Keratinocyte (primary cell): Measurements from ENCODE around the gene CFAP299. TPM values are rescaled to one million over a fixed set of nuclear protein-coding genes. Genes with fewer than 3 reads are reported as not detected.

Source experiments
- DNase-seq: peaks from one replicate; pipeline ENCODE4 v3.0.0-alpha.2; 2011; ENCODE audit warnings: low read depth, missing footprints, low spot score
- FAIRE-seq: peaks from 2 replicates; lab custom pipeline; 2011; peaks lifted over from hg19 to GRCh38; lab: Jason Lieb, UNC
- H2AFZ ChIP-seq: 2 replicates; pipeline ENCODE4 v1.6.0; 2012; ENCODE audit warnings: low read length, control low read depth, inconsistent platforms; ENCODE audit not compliant: control insufficient read depth
- H3K27ac ChIP-seq: 2 replicates; pipeline ENCODE4 v1.5.1; 2011; ENCODE audit warnings: low read length; ENCODE audit not compliant: control insufficient read depth, insufficient read depth
- H3K27me3 ChIP-seq: 3 replicates; pipeline ENCODE4 v1.6.0; 2011; ENCODE audit warnings: low read length; ENCODE audit not compliant: control insufficient read depth, insufficient read depth; ENCODE audit errors: extremely low read depth
- H3K36me3 ChIP-seq, 2 experiments: 2 replicates in 1 of 2; 3 replicates in 1 of 2; pipeline ENCODE4 v1.5.1; 2011; ENCODE audit warnings: low read length in 2 of 2, mild to moderate bottlenecking in 1 of 2; ENCODE audit not compliant: control insufficient read depth in 2 of 2, insufficient read depth in 2 of 2; ENCODE audit errors: extremely low read depth in 1 of 2
- H3K4me1 ChIP-seq: 3 replicates; pipeline ENCODE4 v1.5.1; 2011; ENCODE audit warnings: low read length; ENCODE audit not compliant: control insufficient read depth, insufficient read depth; ENCODE audit errors: extremely low read depth
- H3K4me2 ChIP-seq: 3 replicates; pipeline ENCODE4 v1.6.0; 2011; ENCODE audit warnings: low read depth, low read length; ENCODE audit not compliant: control insufficient read depth, insufficient read depth; ENCODE audit errors: extremely low read depth
- H3K4me3 ChIP-seq, 3 experiments: fragments of 200-600 bp in 1 of 3; sonication (generic) in 1 of 3; 2 replicates in 2 of 3; 3 replicates in 1 of 3; pipeline ENCODE4 v1.5.1; 2011 to 2016; ENCODE audit warnings: low read length in 3 of 3, mild to moderate bottlenecking in 3 of 3, control low read depth in 2 of 3, inconsistent platforms in 1 of 3, low read depth in 1 of 3, mixed read lengths in 1 of 3, mixed run types in 1 of 3, moderate library complexity in 1 of 3; ENCODE audit not compliant: control insufficient read depth in 2 of 3, insufficient read depth in 2 of 3; ENCODE audit errors: extremely low read depth in 1 of 3
- H3K79me2 ChIP-seq: 2 replicates; pipeline ENCODE4 v1.6.0; 2012; ENCODE audit warnings: low read length; ENCODE audit not compliant: control insufficient read depth, insufficient read depth
- H3K9ac ChIP-seq: 3 replicates; pipeline ENCODE4 v1.6.0; 2011; ENCODE audit warnings: low read length; ENCODE audit not compliant: control insufficient read depth, insufficient read depth; ENCODE audit errors: extremely low read depth
- H3K9me1 ChIP-seq: 3 replicates; pipeline ENCODE4 v1.6.0; 2011; ENCODE audit warnings: low read length; ENCODE audit not compliant: control insufficient read depth, insufficient read depth; ENCODE audit errors: extremely low read depth
- H3K9me3 ChIP-seq: 2 replicates; pipeline ENCODE4 v1.5.1; 2012; ENCODE audit warnings: low read depth, low read length; ENCODE audit not compliant: control insufficient read depth
- H4K20me1 ChIP-seq: 3 replicates; pipeline ENCODE4 v1.6.0; 2011; ENCODE audit warnings: low read length; ENCODE audit not compliant: control insufficient read depth, insufficient read depth; ENCODE audit errors: extremely low read depth
- EZH2 ChIP-seq: IDR thresholded peaks from one replicate; pipeline ENCODE4 v1.6.1; 2012; ENCODE audit warnings: inconsistent platforms, mild to moderate bottlenecking, low read length, moderate library complexity
- dilution Hi-C: fragments of 300-500 bp; cut with MboI; formaldehyde crosslinking; loops from one replicate; pipeline ENCODE4 v1.7.0; 2020; ENCODE audit warnings: low sequenced_read_pairs; ENCODE audit not compliant: extremely low pct_ligation_motif_present
- polyA plus RNA-seq, 5 experiments: library from polyadenylated mRNA; depleted of rRNA in 3 of 5; stranded (reverse) in 3 of 5; stranded (forward) in 1 of 5; unstranded in 1 of 5; fragments of >200 nt; gene quantifications; 1 replicate in 1 of 5; 2 replicates in 3 of 5; 3 replicates in 1 of 5; pipeline versions ENCODE4 v1.2.1 to v1.2.3, GENCODE V29; 2011 to 2012; ENCODE audit warnings: missing spikeins in 2 of 5, low read depth in 1 of 5, low replicate concordance in 1 of 5
- TF ChIP-seq, protein P1 (sequence below), 3 experiments: IDR thresholded peaks in 1 of 3; conservative IDR thresholded peaks in 1 of 3; optimal IDR thresholded peaks in 1 of 3; 2 replicates in 2 of 3; 3 replicates in 1 of 3; pipeline versions ENCODE3 to v1.5.1; 2011; ENCODE audit warnings: low read length in 3 of 3, mild to moderate bottlenecking in 3 of 3, moderate library complexity in 2 of 3, control low read depth in 1 of 3, inconsistent platforms in 1 of 3; ENCODE audit not compliant: insufficient read depth in 2 of 3; ENCODE audit errors: extremely low read depth in 1 of 3

The CFAP299 gene
- polyA plus RNA-seq, 1 donor (not counting 4 experiments of a cell fraction or from before 2014, with no cell fraction given) = 0.14 TPM

DNA sequence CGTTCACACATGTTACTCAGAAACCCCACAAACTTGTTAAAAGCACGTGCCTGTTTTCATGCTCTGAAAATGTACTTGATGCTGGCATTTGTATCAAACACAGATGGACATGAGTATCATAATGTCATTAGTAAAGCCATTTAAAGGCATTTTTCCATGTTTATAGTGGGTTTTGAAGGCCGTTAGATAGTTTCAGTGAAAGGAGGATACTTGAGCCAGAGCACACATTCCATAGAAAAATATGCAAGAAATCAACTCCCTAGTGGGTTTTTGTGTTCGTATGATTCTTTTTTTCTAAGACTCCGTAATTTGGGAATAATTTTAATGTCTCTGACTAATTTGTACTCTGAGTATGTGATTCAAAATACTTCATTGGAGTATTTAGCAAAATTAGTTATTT is 478.7 kb downstream of the CFAP299 start:
- Histone ChIP-seq H3K27ac (no peak overlapping the region), H3K79me2 (no peaks in the 10 kb centered on the region), H3K27me3 (no peaks in the 10 kb centered on the region), H3K4me1 (no peaks in the 10 kb centered on the region), H3K4me3 (no peak overlapping the region), H3K36me3 (no peaks in the 10 kb centered on the region), H3K9me3 (no peaks in the 10 kb centered on the region), H4K20me1 (no peaks in the 10 kb centered on the region), H3K4me2 (no peak overlapping the region), H3K9me1 (no peaks in the 10 kb centered on the region), H2AFZ (no peak overlapping the region), H3K9ac (no peak overlapping the region)
- FAIRE-seq (no peak), DNase-seq (no peak)
- dilution Hi-C loops = no loop called here
- TF ChIP-seq, protein P1, sequence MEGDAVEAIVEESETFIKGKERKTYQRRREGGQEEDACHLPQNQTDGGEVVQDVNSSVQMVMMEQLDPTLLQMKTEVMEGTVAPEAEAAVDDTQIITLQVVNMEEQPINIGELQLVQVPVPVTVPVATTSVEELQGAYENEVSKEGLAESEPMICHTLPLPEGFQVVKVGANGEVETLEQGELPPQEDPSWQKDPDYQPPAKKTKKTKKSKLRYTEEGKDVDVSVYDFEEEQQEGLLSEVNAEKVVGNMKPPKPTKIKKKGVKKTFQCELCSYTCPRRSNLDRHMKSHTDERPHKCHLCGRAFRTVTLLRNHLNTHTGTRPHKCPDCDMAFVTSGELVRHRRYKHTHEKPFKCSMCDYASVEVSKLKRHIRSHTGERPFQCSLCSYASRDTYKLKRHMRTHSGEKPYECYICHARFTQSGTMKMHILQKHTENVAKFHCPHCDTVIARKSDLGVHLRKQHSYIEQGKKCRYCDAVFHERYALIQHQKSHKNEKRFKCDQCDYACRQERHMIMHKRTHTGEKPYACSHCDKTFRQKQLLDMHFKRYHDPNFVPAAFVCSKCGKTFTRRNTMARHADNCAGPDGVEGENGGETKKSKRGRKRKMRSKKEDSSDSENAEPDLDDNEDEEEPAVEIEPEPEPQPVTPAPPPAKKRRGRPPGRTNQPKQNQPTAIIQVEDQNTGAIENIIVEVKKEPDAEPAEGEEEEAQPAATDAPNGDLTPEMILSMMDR (optimal IDR thresholded peaks at IDR 0.05 in 1 of 3, IDR thresholded peaks at IDR 0.05 in 1 of 3, conservative IDR thresholded peaks at IDR 0.05 in 1 of 3; ENCODE audit: extremely low read depth in 1 of 3, insufficient read depth in 2 of 3, low read length in 3 of 3) = no peak
- TF ChIP-seq EZH2 = no peak

DNA sequence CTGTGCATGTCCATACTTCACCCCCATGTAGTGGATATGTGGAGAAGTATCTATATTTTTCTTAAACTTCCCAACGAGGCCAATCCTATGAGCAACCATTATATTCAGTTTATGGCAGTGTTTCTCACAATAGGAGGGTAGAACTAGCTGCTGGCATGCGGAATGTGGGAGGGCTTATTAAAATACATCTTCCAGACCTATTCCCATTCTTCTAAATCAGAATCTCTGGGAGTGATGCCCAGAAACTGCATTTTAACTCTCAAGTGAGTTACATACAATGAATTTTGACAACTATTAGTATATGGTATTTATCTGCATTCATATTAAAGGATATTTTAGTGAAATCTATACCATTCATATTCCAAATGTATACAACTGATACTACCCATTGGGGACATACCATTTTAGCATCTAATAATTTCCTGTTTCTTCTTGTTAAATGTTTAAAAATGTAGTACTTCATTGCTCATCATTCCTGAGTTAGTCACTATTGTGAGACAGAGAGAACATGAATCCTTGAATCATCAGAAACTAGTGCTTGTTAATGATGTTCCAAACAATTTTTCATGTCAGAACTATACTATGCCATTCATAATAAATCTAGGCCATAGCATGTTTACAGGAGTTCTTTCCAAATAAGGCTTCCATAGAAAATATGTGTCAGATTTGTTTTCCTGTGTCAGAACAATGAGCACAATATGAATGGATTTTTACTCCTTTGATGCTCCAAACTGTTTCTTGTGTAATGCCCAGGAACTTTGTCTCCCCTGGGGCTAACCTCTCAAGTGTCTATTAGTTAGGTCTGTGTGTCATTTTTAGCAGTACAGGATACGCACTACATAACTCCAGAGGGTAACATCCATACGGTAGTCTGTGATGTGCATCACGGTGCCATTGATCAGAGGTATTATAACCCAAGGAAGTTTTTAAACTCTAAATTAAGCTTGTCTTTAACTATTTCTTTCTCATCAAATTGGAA is 496.1 kb downstream of the CFAP299 start:
- peak; percentile 40 for DNase-seq
- dilution Hi-C loops = no loop called here
- H3K9me1 ChIP-seq = no peaks in the 10 kb centered on the region

More for the DNA sequence above, 496.1 kb downstream of the CFAP299 start:
- TF ChIP-seq EZH2 = no peak
- TF ChIP-seq, protein P1 (optimal IDR thresholded peaks at IDR 0.05 in 1 of 3, IDR thresholded peaks at IDR 0.05 in 1 of 3, conservative IDR thresholded peaks at IDR 0.05 in 1 of 3; ENCODE audit: extremely low read depth in 1 of 3, insufficient read depth in 2 of 3, low read length in 3 of 3) = no peak
- peak overlapping the region; percentile 8 for H3K4me2 ChIP-seq
- H3K79me2 ChIP-seq = no peaks in the 10 kb centered on the region
- H2AFZ ChIP-seq = no peak overlapping the region
- H3K9ac ChIP-seq = no peak overlapping the region
- peak overlapping the region; percentile 19 for H3K27ac ChIP-seq
- H3K4me3 ChIP-seq = no peak overlapping the region
- peaks cover 9% of the 10 kb centered on the region for H3K4me1 ChIP-seq
- no peaks in the 10 kb centered on the region for H3K36me3 ChIP-seq
- no peaks in the 10 kb centered on the region for H3K27me3 ChIP-seq
- H4K20me1 ChIP-seq = no peaks in the 10 kb centered on the region
- peak; percentile 57 for FAIRE-seq
- H3K9me3 ChIP-seq = no peaks in the 10 kb centered on the region
